NCI-H446 treated with DMSO at 0.1 percent for 48 hours (cell line): ENCODE measurements around the gene PNO1.

Experiments used
- DNase-seq: peaks from one replicate; lab custom pipeline; 2025; lab: John Stamatoyannopoulos, UW

Gene PNO1

DNA sequence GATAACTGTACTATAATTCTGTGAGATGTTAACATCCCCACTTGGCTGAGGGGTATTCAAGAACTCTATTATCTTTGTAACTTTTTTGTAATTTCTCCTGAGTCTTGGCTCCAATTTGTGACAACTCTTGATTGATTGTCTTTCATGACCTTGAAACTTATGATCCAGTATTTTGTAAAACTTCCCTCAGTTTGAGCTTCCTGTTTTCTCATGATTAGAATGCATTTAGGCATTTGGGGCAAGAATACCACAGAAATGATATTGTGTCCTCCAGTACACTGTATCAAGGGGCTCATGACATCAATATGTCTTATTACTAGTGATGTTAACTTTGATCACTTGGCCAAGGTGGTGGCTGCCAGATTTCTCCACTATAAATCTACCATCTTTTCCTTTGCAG lies 37.4 kb downstream of the PNO1 start:
- no peak for DNase-seq

DNA sequence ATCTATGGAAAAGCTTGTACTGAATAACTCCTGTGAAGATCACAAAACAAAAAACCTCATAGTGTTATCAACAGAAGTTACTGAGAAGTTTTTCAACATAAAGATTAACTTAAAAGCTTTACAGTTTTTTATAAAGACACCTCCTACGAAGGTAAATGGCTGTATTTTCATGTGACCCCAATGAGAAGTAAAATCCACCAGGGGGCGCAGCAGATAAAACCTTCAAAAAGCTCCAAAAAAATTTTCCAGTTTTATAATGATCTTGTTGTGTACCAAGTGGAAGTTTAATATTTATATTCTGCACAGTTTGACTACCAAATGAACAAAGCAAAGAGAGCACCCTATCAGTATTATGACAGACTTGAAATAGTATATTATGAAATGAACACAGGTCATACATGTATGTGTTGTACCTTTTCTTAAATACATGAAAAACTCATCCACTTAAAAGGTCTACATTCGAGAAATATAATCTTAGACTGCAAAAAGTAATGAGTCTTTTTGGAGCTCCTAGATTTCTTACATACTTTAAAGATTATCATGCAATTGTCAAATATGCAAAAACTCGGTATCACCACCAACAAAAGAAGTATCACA lies 38.5 kb downstream of the PNO1 start:
- peak; percentile 18 for DNase-seq

GRCh38 chr2:68200157-68200787 lies 42.6 kb downstream of the PNO1 start:
- no peak for DNase-seq

- no peak for DNase-seq
These were observed 45.9 kb downstream of the PNO1 start for GRCh38 chr2:68203587-68203986.

DNA sequence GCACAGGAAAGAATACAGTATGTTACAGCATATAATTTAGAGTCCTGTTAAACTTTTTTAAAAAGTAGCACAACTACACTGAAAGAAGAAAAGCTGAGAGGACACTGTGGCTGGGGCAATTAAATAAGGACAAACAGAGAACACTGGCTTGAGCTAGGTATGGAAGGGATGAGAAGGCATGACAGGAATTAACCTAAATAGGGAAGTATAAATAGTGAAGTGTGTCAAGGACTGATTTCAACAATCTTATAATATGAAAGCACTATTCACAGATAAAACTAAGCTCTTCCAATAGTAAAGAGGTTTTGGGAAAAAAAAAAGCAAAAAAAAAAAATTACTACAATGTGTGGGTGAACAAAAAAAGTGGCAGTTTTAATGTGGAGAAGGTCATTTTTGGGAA lies 49.1 kb downstream of the PNO1 start:
- no peak for DNase-seq

GRCh38 chr2:68214381-68214780 lies 56.7 kb downstream of the PNO1 start:
- no peak for DNase-seq

- DNase-seq: no peak
These were observed 59.0 kb downstream of the PNO1 start for GRCh38 chr2:68216454-68217310.

GRCh38 chr2:68217729-68218128 lies 60.0 kb downstream of the PNO1 start:
- no peak for DNase-seq

- DNase-seq: no peak
These were observed 60.7 kb downstream of the PNO1 start for GRCh38 chr2:68218343-68218901.

DNA sequence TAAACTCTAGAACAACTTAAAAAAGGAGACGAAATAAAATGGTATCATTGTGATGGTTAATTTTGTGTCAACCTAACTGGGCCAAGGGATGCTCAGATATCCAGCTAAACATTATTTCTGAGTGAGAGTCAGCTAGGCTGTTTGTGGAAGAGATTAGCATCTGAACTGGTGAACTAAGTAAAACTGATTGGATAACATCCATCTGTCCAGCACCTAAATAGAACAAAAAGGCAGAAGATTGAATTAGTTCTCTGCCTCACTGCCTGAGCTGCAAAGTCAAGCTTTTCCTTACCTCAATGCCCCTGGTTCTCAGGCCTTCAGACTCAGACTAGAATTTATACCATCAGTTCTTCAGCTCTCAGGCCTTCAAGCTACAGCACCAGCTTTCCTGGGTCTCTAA lies 64.6 kb downstream of the PNO1 start:
- DNase-seq: no peak

- DNase-seq: no peak
These were observed 65.7 kb downstream of the PNO1 start for GRCh38 chr2:68223419-68223818.

DNA sequence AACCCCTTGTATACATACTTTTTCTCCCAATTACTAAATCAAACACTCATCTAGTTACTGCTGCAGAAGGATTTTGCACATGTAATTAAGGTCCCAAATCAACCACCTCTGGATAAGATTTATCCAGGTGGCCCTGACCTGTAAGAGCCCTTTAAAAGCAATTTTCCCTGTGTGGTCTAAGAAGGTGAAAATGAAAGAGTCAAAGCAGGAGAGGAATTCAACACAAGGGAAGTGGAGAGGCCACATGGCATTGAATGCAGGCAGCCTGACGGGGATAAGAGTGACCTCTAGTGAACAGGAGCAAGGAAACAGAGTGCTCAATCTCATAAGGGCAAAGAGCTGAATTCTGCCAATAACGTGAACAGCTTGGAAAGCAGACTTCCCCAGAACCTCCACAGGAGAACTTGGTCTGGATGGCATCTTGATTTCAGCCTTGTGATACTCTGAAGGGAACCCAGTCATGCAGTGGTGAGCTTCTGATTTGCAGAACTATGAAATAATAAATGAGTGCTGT lies 67.5 kb downstream of the PNO1 start:
- DNase-seq: no peak
